ENCODE results near the gene PTPRH.

PTPRH gene

DNA sequence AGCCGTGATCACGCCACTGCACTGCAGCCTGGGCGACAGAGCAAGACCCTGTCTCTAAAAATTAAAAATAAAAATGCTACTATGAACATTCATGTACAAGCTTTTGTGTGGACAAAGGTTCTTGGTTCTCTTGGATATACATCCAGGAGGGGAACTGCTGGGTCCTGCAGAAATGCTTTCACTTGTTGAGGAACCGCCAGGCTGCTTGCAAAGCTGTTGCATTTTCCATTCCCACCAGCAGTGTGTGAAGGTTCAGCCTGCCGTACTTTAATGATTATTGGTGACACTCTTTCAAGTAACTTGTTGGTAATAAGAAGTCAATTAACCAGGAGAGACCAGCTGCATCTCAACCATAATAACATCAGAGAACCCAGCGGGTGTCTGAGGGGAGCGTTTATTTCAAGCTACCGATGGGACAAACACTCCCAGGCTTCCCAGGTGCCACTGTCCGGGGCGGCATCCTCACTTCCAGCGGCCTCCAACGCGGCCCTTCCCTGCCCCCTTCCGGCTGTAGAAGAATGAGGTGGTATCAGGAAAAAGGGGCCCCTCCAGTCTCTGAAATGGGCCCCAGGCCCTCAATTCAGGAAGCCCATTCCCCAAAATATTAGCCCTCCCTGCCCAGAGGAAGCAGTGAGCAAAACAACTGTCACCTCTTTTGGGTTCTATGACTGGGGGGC lies 76.7 kb downstream of the PTPRH start:
- TF ChIP-seq, protein P1, sequence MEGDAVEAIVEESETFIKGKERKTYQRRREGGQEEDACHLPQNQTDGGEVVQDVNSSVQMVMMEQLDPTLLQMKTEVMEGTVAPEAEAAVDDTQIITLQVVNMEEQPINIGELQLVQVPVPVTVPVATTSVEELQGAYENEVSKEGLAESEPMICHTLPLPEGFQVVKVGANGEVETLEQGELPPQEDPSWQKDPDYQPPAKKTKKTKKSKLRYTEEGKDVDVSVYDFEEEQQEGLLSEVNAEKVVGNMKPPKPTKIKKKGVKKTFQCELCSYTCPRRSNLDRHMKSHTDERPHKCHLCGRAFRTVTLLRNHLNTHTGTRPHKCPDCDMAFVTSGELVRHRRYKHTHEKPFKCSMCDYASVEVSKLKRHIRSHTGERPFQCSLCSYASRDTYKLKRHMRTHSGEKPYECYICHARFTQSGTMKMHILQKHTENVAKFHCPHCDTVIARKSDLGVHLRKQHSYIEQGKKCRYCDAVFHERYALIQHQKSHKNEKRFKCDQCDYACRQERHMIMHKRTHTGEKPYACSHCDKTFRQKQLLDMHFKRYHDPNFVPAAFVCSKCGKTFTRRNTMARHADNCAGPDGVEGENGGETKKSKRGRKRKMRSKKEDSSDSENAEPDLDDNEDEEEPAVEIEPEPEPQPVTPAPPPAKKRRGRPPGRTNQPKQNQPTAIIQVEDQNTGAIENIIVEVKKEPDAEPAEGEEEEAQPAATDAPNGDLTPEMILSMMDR (IDR thresholded peaks at IDR 0.05; ENCODE audit: low read length), result peak; percentile 57
- TF ChIP-seq EZH2 (IDR thresholded peaks at IDR 0.05; ENCODE audit: borderline replicate concordance, low read length), result no peak
- no peaks in the 10 kb centered on the region for H3K9me3 ChIP-seq (ENCODE audit: low read length)
- no peaks in the 10 kb centered on the region for H3K79me2 ChIP-seq (ENCODE audit: insufficient read depth, low read length)
- no peak overlapping the region for H2AFZ ChIP-seq (ENCODE audit: low read length)
- H3K4me2 ChIP-seq (ENCODE audit: low read length), result no peak overlapping the region
- H3F3A ChIP-seq (ENCODE audit: insufficient read depth, low read length), result no peaks in the 10 kb centered on the region
- H3K9me2 ChIP-seq (ENCODE audit: low read depth, low read length), result no peaks in the 10 kb centered on the region
- no peak overlapping the region for H3K4me3 ChIP-seq (ENCODE audit: low read depth, low read length, poor library complexity, severe bottlenecking)
- H3K36me3 ChIP-seq (ENCODE audit: insufficient read depth, low read length), result no peaks in the 10 kb centered on the region
- H4K20me1 ChIP-seq (ENCODE audit: insufficient read depth, low read length), result no peaks in the 10 kb centered on the region
- H3K27me3 ChIP-seq (ENCODE audit: insufficient read depth, low read length), result peaks cover 6% of the 10 kb centered on the region
- peaks cover 4% of the 10 kb centered on the region for H3K4me1 ChIP-seq (ENCODE audit: insufficient read depth, low read length, severe bottlenecking)
- no peak overlapping the region for H3K9ac ChIP-seq (ENCODE audit: low read length)
- H3K27ac ChIP-seq (ENCODE audit: low read depth, low read length, poor library complexity, severe bottlenecking), result no peak overlapping the region

DNA sequence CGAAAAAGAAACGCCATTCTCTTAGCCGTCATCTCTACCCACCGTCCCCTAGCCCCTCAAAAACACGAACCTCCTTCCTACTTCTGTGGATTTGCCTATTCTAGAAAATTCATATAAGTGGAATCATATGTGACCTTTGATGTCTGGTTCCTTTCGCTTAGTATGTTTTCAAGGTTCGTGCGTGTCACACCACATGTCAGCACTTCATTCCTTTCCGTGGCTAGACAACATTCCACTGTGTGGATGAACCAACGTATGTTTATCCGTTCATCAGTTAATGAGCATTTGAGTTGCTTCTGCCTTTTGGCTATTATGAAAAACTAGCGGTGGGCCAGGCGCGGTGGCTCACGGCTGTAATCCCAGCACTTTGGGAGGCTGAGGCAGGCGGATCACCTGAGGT lies 77.9 kb downstream of the PTPRH start:
- H3K4me2 ChIP-seq (ENCODE audit: low read length), result no peak overlapping the region
- H3K9me3 ChIP-seq (ENCODE audit: low read length), result no peaks in the 10 kb centered on the region
- H3K9ac ChIP-seq (ENCODE audit: low read length), result no peak overlapping the region
- no peaks in the 10 kb centered on the region for H3F3A ChIP-seq (ENCODE audit: insufficient read depth, low read length)
- TF ChIP-seq, protein P1 (IDR thresholded peaks at IDR 0.05; ENCODE audit: low read length), result no peak
- TF ChIP-seq EZH2 (IDR thresholded peaks at IDR 0.05; ENCODE audit: borderline replicate concordance, low read length), result no peak
- no peaks in the 10 kb centered on the region for H4K20me1 ChIP-seq (ENCODE audit: insufficient read depth, low read length)
- no peak overlapping the region for H3K27ac ChIP-seq (ENCODE audit: low read depth, low read length, poor library complexity, severe bottlenecking)
- H3K4me3 ChIP-seq (ENCODE audit: low read depth, low read length, poor library complexity, severe bottlenecking), result no peak overlapping the region
- no peaks in the 10 kb centered on the region for H3K9me2 ChIP-seq (ENCODE audit: low read depth, low read length)
- peaks cover 4% of the 10 kb centered on the region for H3K4me1 ChIP-seq (ENCODE audit: insufficient read depth, low read length, severe bottlenecking)
- H2AFZ ChIP-seq (ENCODE audit: low read length), result no peak overlapping the region
- H3K36me3 ChIP-seq (ENCODE audit: insufficient read depth, low read length), result no peaks in the 10 kb centered on the region
- no peaks in the 10 kb centered on the region for H3K79me2 ChIP-seq (ENCODE audit: insufficient read depth, low read length)
- peaks cover 6% of the 10 kb centered on the region for H3K27me3 ChIP-seq (ENCODE audit: insufficient read depth, low read length)

All from OCI-LY1 (cell line).